OCI-LY1 (cell line): Measurements from ENCODE around the gene HEPACAM.

Experiments used
- H2AFZ ChIP-seq: fragments of 200-600 bp; sonication (generic), shearing (Covaris generic); 2 replicates; pipeline ENCODE4 v1.6.0; 2014; ENCODE audit warnings: antibody characterized with exemption, mild to moderate bottlenecking, low read length
- H3F3A ChIP-seq: fragments of 200-600 bp; sonication (generic), shearing (Covaris generic); 2 replicates; pipeline ENCODE4 v1.6.0; 2014; ENCODE audit warnings: mild to moderate bottlenecking, antibody characterized with exemption, low read length, moderate library complexity; ENCODE audit not compliant: insufficient read depth
- H3K27ac ChIP-seq: fragments of 200-600 bp; sonication (generic); 2 replicates; pipeline ENCODE4 v1.5.1; 2014; ENCODE audit warnings: low read length, mixed run types, mild to moderate bottlenecking, low read depth; ENCODE audit not compliant: poor library complexity, severe bottlenecking
- H3K27me3 ChIP-seq: fragments of 200-600 bp; sonication (generic); 2 replicates; pipeline ENCODE4 v1.6.0; 2014; ENCODE audit warnings: antibody characterized with exemption, mild to moderate bottlenecking, low read length, moderate library complexity; ENCODE audit not compliant: insufficient read depth
- H3K36me3 ChIP-seq: fragments of 200-600 bp; sonication (generic); 2 replicates; pipeline ENCODE4 v1.6.1; 2014; ENCODE audit warnings: mild to moderate bottlenecking, antibody characterized with exemption, low read length, moderate library complexity, mixed read lengths; ENCODE audit not compliant: insufficient read depth
- H3K4me1 ChIP-seq: fragments of 200-600 bp; sonication (generic); 2 replicates; pipeline ENCODE4 v1.5.1; 2014; ENCODE audit warnings: mild to moderate bottlenecking, low read length, moderate library complexity; ENCODE audit not compliant: insufficient read depth, severe bottlenecking
- H3K4me2 ChIP-seq: fragments of 200-600 bp; sonication (generic), shearing (Covaris generic); 2 replicates; pipeline ENCODE4 v1.6.1; 2014; ENCODE audit warnings: low read length
- H3K4me3 ChIP-seq: fragments of 200-600 bp; sonication (generic); 2 replicates; pipeline ENCODE4 v1.5.1; 2014; ENCODE audit warnings: low read length, low read depth, mild to moderate bottlenecking, mixed read lengths; ENCODE audit not compliant: poor library complexity, severe bottlenecking
- H3K79me2 ChIP-seq: fragments of 200-600 bp; shearing (Covaris generic); 2 replicates; pipeline ENCODE4 v1.6.1; 2016; ENCODE audit warnings: mixed run types, low read length, mixed read lengths; ENCODE audit not compliant: insufficient read depth
- H3K9ac ChIP-seq: fragments of 200-600 bp; sonication (generic), shearing (Covaris generic); 2 replicates; pipeline ENCODE4 v1.6.1; 2014; ENCODE audit warnings: mild to moderate bottlenecking, low read length, mixed read lengths
- H3K9me2 ChIP-seq: fragments of 200-600 bp; sonication (generic), shearing (Covaris generic); 2 replicates; pipeline ENCODE4 v1.6.1; 2014; ENCODE audit warnings: low read depth, mild to moderate bottlenecking, low read length, mixed read lengths
- H3K9me3 ChIP-seq: fragments of 200-600 bp; shearing (Covaris generic); 2 replicates; pipeline ENCODE4 v1.6.1; 2014; ENCODE audit warnings: low read length, mixed read lengths
- H4K20me1 ChIP-seq: fragments of 200-600 bp; sonication (generic), shearing (Covaris generic); 2 replicates; pipeline ENCODE4 v1.6.0; 2016; ENCODE audit warnings: mild to moderate bottlenecking, low read length; ENCODE audit not compliant: insufficient read depth
- CTCF ChIP-seq: fragments of 200-600 bp; sonication (generic), shearing (Covaris generic); IDR thresholded peaks from 2 replicates; pipeline ENCODE4 v1.5.1; 2017; ENCODE audit warnings: mild to moderate bottlenecking, antibody characterized with exemption, low read length, moderate library complexity, mixed read lengths
- EZH2 ChIP-seq: fragments of 200-600 bp; sonication (generic), shearing (Covaris generic); IDR thresholded peaks from 2 replicates; pipeline ENCODE4 v1.8.0; 2017; ENCODE audit warnings: borderline replicate concordance, mixed run types, mild to moderate bottlenecking, antibody characterized with exemption, low read length, moderate library complexity, mixed read lengths

Gene HEPACAM

GRCh38 chr11:124890683-124891372, 45.0 kb downstream of the HEPACAM start:
- H3K4me2 ChIP-seq: no peak overlapping the region

GRCh38 chr11:124890151-124890550, 45.7 kb downstream of the HEPACAM start:
- no peaks in the 10 kb centered on the region for H4K20me1 ChIP-seq
- H3K4me2 ChIP-seq: no peak overlapping the region
- H3K4me1 ChIP-seq: no peaks in the 10 kb centered on the region
- no peaks in the 10 kb centered on the region for H3K9me3 ChIP-seq
- 0 out of 2 replicates have a peak, but pooled peaks cover 2% of the 10 kb centered on the region for H3K27me3 ChIP-seq
- TF ChIP-seq EZH2 (no peak), CTCF (no peak)
- H3K9ac ChIP-seq: no peak overlapping the region
- no peaks in the 10 kb centered on the region for H3K79me2 ChIP-seq
- H3K9me2 ChIP-seq: no peaks in the 10 kb centered on the region
- no peaks in the 10 kb centered on the region for H3K36me3 ChIP-seq
- H3K27ac ChIP-seq: no peak overlapping the region
- H3K4me3 ChIP-seq: no peak overlapping the region
- H2AFZ ChIP-seq: no peak overlapping the region
- H3F3A ChIP-seq: no peaks in the 10 kb centered on the region

More at GRCh38 chr11:124890683-124891372, 45.0 kb downstream of the HEPACAM start:
- no peaks in the 10 kb centered on the region for H3K9me3 ChIP-seq
- 0 out of 2 replicates have a peak, but pooled peaks cover 2% of the 10 kb centered on the region for H3K27me3 ChIP-seq
- H3K9ac ChIP-seq: no peak overlapping the region
- H3F3A ChIP-seq: no peaks in the 10 kb centered on the region
- no peak overlapping the region for H3K4me3 ChIP-seq
- no peaks in the 10 kb centered on the region for H3K4me1 ChIP-seq
- H3K27ac ChIP-seq: no peak overlapping the region
- no peak overlapping the region for H2AFZ ChIP-seq
- no peak for TF ChIP-seq EZH2
- TF ChIP-seq CTCF: no peak
- H3K36me3 ChIP-seq: no peaks in the 10 kb centered on the region
- H3K9me2 ChIP-seq: no peaks in the 10 kb centered on the region
- H4K20me1 ChIP-seq: no peaks in the 10 kb centered on the region
- no peaks in the 10 kb centered on the region for H3K79me2 ChIP-seq

GRCh38 chr11:124889191-124890091, 46.4 kb downstream of the HEPACAM start:
- H3K36me3 ChIP-seq: no peaks in the 10 kb centered on the region
- H3K9me3 ChIP-seq: no peaks in the 10 kb centered on the region
- no peak overlapping the region for H3K4me3 ChIP-seq
- H2AFZ ChIP-seq: no peak overlapping the region
- no peak overlapping the region for H3K4me2 ChIP-seq
- H4K20me1 ChIP-seq: no peaks in the 10 kb centered on the region
- no peak overlapping the region for H3K27ac ChIP-seq
- H3F3A ChIP-seq: no peaks in the 10 kb centered on the region
- H3K9ac ChIP-seq: no peak overlapping the region
- no peaks in the 10 kb centered on the region for H3K9me2 ChIP-seq
- no peaks in the 10 kb centered on the region for H3K4me1 ChIP-seq
- no peak for TF ChIP-seq EZH2
- no peak for TF ChIP-seq CTCF
- H3K79me2 ChIP-seq: no peaks in the 10 kb centered on the region
- 0 out of 2 replicates have a peak, but pooled peaks cover 2% of the 10 kb centered on the region for H3K27me3 ChIP-seq
